Measurements from ENCODE around the gene DHX38.

GRCh38 chr16:72044296-72044695 is 49.4 kb upstream of the DHX38 start:
- TF ChIP-seq EZH2phosphoT487 (IDR thresholded peaks at IDR 0.05) (no peak), CTCF (IDR thresholded peaks at IDR 0.05) (no peak), EZH2 (IDR thresholded peaks at IDR 0.05) (no peak)

Measured in neural progenitor cell (in vitro differentiated cells).